ENCODE data around the gene SAMD4A.
"Not testable (repeated sequence)": the region's sequence is repeated elsewhere in the genome, so short reads cannot be mapped to it uniquely, and the experiment has no call there.

The SAMD4A gene

DNA sequence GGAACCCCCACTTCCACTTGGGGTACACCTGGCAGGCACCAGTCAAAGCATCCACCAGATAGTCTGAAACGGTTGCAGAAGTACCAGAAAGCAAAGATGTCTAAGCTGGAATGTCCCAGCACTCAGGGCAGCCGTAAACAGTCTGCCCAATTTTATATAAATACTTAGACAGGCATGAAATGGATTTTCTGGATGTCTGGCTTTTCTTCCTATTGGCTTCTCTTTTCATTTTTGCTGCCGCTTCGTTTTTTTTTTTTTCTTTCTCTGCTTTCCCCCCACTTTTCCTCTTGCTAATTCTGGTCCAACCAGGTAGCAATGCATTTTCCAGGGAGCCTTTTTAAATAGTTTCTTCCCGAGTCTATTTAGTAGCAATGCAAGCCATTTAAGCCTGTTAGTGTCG, 168.0 kb downstream of the SAMD4A start:
- DNase-seq (ENCODE audit: low read depth): no peak

- no peak for DNase-seq (ENCODE audit: low read depth)
Observed at GRCh38 chr14:54735424-54735823, 168.5 kb downstream of the SAMD4A start.

- no peak for DNase-seq (ENCODE audit: low read depth)
Observed at GRCh38 chr14:54737132-54737711, 170.3 kb downstream of the SAMD4A start.

DNA sequence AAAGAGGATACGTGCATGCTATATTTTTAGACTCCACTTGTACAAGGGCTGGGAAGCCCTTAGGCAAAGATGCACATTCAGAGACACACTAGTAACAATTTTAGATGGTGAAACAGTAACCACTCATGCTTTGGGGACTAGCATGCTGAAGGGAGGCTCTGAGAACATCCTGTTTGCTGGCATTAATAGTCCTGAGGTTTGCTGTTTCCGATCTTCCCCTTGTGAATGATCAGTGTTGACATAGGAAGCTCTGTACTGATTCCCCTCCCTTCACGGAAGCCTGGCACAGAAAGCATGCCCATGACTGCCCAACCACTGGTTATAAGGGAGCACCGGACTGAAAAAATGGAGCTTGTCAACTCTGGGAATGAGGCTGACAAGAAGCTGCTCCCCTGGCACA, 171.1 kb downstream of the SAMD4A start:
- no peak for DNase-seq (ENCODE audit: low read depth)

DNA sequence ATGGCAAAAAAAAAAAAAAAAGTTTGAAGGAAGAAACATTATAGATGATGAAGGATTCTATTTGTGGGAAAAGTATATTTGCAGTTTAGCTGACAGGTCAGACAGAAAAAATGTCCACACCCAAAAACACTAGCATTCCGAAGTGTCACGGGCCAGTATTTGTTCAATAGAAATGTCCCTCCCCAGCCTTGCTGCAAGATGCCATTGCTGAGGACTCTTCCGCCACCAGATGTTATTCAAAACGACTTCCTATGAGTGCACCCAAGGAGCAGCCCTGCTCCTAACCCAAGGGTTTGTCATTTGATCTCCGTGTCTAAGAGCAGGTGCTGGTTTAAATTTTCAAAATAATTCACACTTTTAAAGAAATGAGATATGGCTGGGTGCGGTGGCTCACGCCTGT, 172.6 kb downstream of the SAMD4A start:
- DNase-seq (ENCODE audit: low read depth): no peak

DNA sequence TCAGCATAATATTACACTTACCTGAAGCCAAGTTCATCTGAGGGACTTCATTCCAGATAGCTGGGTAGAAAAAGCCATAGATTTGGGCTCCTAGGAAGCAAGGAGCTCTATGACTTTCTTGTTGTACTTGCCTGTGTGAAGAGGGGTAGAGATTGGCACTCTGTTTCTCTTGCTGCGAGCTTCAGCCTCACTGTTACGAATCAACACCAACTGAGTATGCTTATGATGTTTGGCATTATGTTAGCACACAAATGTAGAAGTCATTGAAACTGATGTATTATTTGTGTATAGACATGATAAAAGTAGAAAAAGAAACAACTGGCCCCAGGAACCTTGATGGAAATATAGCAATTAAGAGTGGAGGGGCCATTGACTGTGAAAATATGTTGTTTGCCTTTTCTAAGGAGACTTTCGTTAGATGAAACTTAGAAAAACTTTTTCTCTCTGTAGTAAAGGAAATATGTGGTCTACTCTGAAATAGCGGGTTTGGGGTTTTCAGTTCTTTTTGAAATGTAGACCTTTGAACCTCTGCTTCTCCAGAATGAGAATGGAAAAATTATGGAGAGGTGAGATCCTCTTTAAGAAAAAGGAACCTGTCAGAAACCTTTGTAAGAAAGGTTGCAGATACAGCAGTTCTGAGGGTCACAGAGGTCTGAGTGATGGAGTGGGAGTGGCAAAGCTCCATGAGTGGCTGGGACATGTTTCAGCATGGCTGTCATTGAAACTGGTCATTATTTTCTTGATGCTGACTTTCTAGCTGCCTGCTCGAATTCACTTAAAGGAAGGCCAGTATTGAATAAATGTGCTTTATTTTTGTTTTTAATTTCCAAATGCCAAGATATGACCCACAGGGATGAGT, 175.8 kb downstream of the SAMD4A start:
- no peak for DNase-seq (ENCODE audit: low read depth)

DNA sequence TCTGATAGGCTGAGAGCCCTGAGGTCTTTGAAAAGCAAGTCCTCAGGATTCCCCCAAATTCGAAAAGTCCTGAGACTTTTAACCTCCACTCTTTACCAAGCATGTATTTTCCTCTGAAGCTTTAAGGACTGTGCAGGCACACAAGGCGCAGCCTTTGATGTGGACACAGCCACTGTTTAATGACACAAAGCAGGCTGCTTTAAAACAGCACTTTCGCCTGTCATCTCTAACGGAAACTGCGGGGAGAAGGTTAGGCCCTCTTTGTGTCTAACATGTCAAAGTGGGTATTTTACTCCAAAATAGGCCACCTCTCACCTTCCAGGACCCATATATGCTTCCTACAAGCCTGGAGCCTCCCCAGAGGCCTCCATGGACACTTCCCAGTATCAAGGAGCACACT, 176.5 kb downstream of the SAMD4A start:
- DNase-seq (ENCODE audit: low read depth): no peak

DNA sequence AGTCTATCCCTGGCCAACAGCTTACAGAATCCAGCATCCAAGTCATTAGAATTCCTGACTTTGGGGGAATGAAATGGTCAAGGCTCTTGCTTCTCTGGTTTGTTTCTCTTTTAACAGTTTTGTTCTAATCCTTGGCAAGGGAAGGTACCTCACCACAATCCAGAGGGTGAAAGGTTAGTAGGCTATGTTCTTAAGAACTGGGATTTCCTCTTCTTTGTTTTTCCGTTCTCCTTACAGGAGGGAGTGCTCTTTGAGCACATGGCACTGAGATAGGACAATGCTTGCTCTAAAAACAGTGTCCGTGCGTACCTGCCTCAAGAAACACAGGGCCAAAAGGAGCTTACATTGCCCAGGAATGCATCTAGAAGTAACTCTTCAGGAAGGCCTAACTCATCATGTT, 179.1 kb downstream of the SAMD4A start:
- no peak for DNase-seq (ENCODE audit: low read depth)

DNA sequence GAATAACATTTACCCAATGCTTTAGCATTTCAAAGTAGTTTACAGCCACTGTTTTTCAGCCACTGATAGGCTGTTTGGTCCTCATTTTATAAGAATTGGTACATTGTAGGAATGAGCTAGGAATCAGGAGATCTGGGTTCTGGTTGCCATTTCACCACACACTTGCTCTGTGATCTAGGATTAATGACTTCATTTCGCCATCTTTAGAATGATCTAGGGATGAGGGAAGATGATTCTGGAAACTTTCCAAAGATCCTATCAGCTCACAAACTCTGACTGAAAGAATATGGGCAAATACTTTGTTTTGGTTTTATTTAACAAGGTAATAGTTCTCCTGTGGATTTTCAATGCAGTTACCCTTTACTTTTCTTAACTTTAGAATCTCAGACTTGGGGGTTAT, 180.7 kb downstream of the SAMD4A start:
- DNase-seq (ENCODE audit: low read depth): no peak

GRCh38 chr14:54749180-54749579, 182.3 kb downstream of the SAMD4A start:
- no peak for DNase-seq (ENCODE audit: low read depth)

DNA sequence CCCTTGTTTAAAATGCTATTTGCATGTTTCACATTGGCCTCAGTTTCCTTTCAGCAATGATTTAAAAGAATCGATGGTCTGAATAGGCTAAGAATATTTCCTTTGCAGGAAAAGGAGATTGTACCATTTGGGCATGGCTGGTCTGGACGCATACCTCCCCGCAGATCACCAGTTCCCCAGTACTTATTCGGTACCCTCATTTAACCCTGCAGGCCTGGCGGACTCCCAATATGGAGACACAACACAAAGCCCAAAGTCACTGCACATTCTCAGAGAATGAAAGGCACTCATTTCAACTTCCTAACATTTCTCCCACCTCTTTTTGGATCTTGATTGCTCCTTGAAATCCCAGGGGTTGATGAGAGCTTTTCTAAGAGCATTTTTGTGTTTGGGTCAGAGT, 182.8 kb downstream of the SAMD4A start:
- DNase-seq (ENCODE audit: low read depth): no peak

- DNase-seq (ENCODE audit: low read depth): not testable (repeated sequence)
Observed at GRCh38 chr14:54752611-54753010, 185.7 kb downstream of the SAMD4A start.

- not testable (repeated sequence) for DNase-seq (ENCODE audit: low read depth)
Observed at GRCh38 chr14:54753396-54753795, 186.5 kb downstream of the SAMD4A start.

DNA sequence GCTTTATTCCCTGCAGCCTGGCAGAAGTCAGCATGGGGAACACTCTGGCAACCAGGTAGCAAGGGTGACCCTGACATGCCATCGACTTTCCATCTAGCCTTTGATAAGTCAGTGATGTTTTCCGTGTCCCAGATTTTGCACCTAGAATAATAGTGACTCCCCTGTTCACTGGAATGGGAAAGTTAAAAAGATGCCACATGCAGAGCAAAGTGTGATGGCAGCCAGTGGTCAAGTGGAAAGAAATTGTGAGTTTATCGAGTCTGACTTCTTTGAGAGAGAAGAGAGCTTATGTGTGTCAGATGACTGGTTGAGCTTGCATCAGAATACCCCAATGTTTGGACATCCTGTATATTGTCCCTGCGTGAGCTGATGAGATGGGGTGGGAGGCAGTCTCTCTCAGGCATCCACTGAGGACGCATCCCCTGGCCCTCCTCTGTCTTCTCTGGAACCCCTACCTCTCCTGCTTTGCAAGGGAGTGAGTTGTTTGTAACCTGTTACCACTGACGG, 187.2 kb downstream of the SAMD4A start:
- no peak for DNase-seq (ENCODE audit: low read depth)

DNA sequence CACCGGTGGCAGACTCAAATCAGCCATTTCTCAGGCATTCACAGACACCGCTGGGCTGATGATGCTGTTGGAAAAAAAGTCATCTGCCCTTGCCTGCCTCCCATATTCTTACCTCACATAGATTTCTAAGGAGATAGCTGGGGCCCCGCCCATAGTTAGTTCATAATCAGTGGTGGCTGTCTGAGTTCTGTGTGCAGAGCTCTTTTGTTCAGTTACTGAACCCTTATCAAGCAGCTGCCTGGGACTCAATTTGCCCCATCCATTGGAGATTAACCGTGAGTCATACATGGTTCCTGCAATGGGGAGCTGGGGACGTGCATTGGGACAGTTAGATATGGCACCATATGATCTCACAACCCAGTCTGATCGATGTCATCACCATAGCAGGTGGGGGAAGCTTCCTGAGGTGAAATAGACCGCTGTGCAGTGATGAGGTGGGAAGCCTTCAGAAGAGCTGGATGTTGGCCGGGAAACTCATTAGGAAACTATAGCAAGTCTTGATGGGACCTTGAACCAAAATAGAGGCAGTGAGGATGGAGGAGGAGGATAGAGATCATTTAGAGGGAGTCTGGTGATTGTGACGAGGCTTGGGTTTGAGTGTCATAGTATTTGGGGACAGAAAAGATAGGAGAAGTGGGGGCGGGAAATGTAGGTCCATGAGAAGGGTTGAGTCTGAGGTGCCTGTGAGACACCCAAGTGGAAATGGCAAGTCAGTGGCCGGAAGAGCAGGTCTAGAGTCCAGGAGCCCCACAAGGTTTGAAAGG, 187.9 kb downstream of the SAMD4A start:
- no peak for DNase-seq (ENCODE audit: low read depth)

DNA sequence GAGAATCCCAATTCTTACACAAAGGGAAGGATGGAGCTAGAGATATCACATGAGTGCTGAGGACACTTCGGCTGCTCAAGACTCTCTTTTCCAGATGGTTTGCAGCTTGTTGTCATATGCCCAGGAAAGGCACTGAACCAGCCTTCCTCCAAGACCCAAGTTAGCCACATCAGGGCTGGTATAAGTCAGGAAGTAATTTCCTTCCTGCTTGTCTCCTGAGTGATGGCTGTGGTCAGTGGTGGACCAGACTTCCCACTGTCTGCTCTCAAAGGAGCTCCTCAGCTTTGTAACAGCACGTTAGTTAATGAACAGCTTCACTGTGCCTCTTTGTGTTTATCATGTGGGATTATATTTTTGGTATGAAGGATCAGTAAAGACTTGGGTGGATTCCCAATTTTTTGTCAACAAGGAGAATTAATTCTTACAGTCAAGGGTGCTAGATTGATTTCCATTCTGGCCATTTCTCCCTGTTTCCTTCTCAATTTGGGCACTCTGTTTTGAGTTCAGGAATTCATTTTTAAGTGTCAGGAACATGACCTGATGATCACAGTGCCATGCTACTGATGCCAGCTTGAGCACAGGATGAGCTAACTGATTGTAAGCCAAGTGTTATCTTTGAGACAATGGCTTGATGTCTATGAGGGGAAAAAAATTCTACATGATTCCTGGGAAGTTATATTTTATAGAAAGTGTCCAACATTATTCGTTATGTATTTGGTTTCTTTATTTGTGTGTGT, 189.9 kb downstream of the SAMD4A start:
- DNase-seq (ENCODE audit: low read depth): no peak

DNA sequence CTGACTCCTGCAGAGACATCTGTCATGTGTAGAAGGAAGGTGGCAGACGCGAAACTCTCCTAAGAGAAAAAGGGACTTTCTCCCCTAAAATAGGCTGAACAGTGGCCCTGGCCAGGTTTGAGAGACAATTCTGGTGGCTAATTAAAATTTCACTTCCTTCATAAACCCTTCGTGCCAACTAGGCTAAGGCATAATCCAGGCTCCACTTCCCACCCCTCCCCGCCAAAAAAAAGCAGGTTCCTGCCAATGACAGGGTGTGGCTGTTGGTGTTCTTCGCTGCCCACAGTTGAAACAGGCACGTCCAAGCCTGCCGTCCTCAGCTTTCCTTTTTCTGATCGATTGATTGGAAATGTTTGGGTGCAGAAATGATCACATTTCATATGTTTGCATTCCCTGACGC, 191.1 kb downstream of the SAMD4A start:
- DNase-seq (ENCODE audit: low read depth): no peak

DNA sequence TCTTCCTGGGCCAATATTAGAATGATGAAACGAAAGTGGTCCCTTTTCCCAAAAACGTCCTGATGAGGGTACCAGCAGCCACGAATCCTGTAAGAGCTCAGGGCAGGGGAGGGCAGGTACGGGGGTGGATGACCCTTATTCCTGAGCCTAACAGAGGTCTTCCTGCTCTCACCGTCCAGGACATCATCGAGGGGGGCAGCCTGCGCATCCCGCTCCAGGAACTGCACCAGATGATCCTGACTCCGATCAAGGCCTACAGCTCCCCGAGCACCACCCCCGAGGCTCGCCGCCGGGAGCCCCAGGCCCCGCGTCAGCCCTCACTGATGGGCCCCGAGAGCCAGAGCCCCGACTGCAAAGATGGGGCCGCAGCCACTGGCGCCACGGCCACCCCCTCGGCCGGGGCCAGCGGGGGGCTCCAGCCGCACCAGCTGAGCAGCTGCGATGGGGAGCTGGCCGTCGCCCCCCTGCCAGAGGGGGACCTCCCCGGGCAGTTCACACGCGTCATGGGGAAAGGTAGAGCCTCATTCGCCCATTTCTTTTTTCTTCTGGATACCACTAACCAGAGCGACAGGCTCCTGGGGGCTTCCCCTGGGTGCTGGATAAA, 193.2 kb downstream of the SAMD4A start:
- DNase-seq (ENCODE audit: low read depth): no peak

GRCh38 chr14:54760866-54761575, 194.1 kb downstream of the SAMD4A start:
- no peak for DNase-seq (ENCODE audit: low read depth)

- no peak for DNase-seq (ENCODE audit: low read depth)
Observed at GRCh38 chr14:54761835-54762234, 194.9 kb downstream of the SAMD4A start.

DNA sequence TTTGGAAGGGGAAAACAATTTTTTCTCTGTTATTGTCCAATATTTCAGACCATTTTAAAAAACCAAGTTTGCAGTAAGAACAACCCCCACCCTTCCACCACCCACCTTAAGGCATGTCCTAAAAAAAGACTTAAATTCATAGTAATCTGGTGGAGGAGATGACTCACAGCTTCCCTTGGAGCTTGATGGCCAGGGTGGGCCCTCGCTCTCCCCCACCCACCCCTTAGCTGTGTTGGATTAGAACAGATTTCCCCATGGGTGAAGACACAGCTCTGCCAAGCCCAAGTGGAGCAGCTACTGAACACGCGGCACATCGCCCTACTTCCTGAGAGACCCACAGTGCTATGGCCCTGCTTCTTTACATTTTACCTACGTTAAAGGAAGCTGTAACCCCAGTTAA, 195.4 kb downstream of the SAMD4A start:
- no peak for DNase-seq (ENCODE audit: low read depth)

Measured in activated T-cell treated with anti-CD3 and anti-CD28 coated beads for 24 hours (primary cell).